Measurements from ENCODE around the gene ATP5PB. TPM values are rescaled to one million over a fixed set of nuclear protein-coding genes. Genes with fewer than 3 reads are reported as not detected.

ATP5PB gene
- total RNA-seq, 1 donor from 2014 or later: 155 TPM

DNA sequence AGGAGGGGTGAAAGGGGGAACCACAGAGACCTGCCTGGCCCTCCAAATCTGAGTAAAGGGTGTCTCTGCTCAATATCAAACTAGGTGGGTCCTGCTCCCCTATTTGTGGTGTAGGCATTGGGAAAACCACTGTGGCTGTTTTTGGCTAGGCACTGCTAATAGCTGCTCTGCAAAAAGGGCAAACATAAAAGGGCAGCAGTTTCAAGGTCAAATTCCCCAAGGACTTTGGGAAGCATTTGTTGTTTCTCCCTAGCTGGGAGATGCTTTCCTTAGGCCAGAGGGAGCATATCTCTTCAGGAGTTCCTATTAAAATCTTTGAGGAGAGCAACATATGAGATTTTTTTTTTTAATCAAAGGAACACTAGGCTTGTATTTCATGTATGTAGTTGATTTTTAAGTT lies 26.9 kb downstream of the ATP5PB start:
- peaks cover 5% of the 10 kb centered on the region for H3K36me3 Mint-ChIP-seq
- no peak for TF ChIP-seq CTCF (IDR thresholded peaks at IDR 0.05; ENCODE audit: unreplicated experiment)
- H3K27ac Mint-ChIP-seq: no peak overlapping the region
- DNase-seq (ENCODE audit: low spot score in 2 of 2, unreplicated experiment in 2 of 2): no peak
- no peaks in the 10 kb centered on the region for H3K9me3 Mint-ChIP-seq
- no peaks in the 10 kb centered on the region for H3K4me1 Mint-ChIP-seq
- no peak overlapping the region for H3K4me3 Mint-ChIP-seq
- no peaks in the 10 kb centered on the region for H3K27me3 Mint-ChIP-seq (ENCODE audit: low read depth)

DNA sequence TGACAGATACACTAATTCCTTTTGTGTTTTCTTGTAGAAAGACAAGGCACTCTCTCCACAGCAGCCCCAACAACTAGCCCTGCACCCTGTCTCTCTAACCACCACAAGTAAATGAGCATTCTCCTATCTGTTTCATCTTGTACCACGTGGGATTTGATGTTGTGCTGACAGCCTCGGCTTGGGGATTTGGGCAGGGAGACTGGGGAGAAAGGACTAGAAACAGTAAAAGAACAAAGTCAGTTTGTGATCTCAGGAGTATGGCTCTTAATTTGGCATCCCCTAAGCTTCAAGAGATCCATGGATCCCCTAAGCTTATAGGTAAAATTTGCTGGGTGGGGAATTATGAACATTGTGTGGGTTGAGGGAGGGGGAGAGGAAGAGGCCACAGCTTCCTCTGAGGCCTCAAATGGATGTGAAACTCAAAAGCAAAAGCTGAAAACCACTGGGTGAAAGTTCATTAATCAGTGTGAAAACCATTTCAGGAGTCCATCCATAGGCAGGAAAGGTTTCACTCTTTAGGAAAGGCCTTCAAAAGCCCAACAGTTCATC lies 27.6 kb downstream of the ATP5PB start:
- no peak for TF ChIP-seq CTCF (IDR thresholded peaks at IDR 0.05; ENCODE audit: unreplicated experiment)
- no peaks in the 10 kb centered on the region for H3K27me3 Mint-ChIP-seq (ENCODE audit: low read depth)
- peaks cover 5% of the 10 kb centered on the region for H3K36me3 Mint-ChIP-seq
- no peak for DNase-seq (ENCODE audit: low spot score in 2 of 2, unreplicated experiment in 2 of 2)
- peaks cover 5% of the 10 kb centered on the region for H3K4me1 Mint-ChIP-seq
- H3K4me3 Mint-ChIP-seq: no peak overlapping the region
- no peak overlapping the region for H3K27ac Mint-ChIP-seq
- H3K9me3 Mint-ChIP-seq: no peaks in the 10 kb centered on the region

DNA sequence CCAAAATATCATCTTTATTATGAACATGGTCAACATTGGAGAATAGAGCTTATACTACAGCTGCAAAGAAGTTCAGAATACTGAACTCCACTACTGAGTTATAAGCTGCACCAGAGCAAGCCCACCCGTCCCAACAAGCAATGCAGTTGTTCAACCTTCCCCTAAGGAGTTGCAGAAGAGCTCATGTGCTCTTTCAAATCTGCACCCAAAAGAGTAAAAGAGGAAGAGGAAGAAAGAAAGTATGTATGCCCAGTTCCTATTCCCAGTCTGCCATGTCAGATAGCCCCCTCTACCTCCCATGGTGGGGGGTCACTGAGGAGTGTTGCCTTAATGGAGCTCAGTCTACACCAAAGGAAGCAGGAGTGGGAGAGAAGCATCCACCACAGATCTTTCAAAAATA lies 31.4 kb downstream of the ATP5PB start:
- H3K9me3 Mint-ChIP-seq: no peaks in the 10 kb centered on the region
- no peak for DNase-seq (ENCODE audit: low spot score in 2 of 2, unreplicated experiment in 2 of 2)
- peaks cover 5% of the 10 kb centered on the region for H3K4me1 Mint-ChIP-seq
- H3K4me3 Mint-ChIP-seq: no peak overlapping the region
- no peak overlapping the region for H3K27ac Mint-ChIP-seq
- no peaks in the 10 kb centered on the region for H3K36me3 Mint-ChIP-seq
- no peak for TF ChIP-seq CTCF (IDR thresholded peaks at IDR 0.05; ENCODE audit: unreplicated experiment)
- H3K27me3 Mint-ChIP-seq (ENCODE audit: low read depth): no peaks in the 10 kb centered on the region

DNA sequence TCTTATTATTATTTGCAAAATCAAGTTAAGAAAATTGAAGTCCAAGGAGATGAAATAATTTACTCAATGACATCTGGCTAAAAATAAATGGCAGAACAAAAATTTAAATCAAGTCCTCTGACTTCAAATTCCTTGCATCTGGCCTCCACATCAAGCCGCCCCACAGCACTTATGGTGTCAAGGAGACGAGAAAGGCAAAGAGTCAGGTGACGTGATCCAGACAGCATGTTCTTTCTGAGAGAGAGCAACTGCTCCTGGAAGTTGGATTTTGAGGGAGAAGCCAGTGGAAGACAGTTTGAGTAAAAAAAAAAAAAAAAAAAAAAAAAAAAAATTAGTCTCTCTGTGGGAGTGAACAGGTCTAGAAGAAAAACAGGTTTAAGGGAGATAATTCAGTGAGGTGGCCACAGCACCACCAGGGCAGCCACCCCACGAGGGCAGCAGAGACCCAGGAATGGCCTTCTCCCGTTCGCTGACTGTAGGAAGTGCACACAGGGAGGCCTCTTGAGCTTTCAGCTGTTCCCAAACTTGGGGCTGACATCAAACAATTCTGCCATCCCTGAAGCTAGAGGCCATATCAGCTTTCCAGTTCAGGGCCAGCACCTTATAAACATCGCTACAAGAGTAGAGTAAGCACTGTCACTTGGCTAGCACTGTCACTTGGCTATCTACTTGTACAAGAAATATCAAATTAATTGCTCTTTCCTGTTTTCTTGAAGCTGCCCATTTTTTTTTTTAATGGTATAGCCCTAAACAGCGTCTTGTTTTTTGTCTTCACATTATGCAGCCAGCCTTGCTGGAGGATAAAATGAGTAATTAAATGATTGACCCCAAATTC lies 32.3 kb downstream of the ATP5PB start:
- peak in 1 of 2 experiments; percentile 61 for DNase-seq (ENCODE audit: low spot score in 2 of 2, unreplicated experiment in 2 of 2)
- Mint-ChIP-seq H3K36me3 (no peaks in the 10 kb centered on the region), H3K9me3 (no peaks in the 10 kb centered on the region), H3K27ac (no peak overlapping the region), H3K27me3 (ENCODE audit: low read depth) (no peaks in the 10 kb centered on the region), H3K4me3 (no peak overlapping the region), H3K4me1 (peaks cover 5% of the 10 kb centered on the region)
- TF ChIP-seq CTCF (IDR thresholded peaks at IDR 0.05; ENCODE audit: unreplicated experiment): peak; percentile 26

- H3K36me3 Mint-ChIP-seq: no peaks in the 10 kb centered on the region
- H3K4me3 Mint-ChIP-seq: no peak overlapping the region
- H3K9me3 Mint-ChIP-seq: no peaks in the 10 kb centered on the region
- H3K27ac Mint-ChIP-seq: no peak overlapping the region
- DNase-seq (ENCODE audit: low spot score in 2 of 2, unreplicated experiment in 2 of 2): no peak
- H3K27me3 Mint-ChIP-seq (ENCODE audit: low read depth): peaks cover under 1% of the 10 kb centered on the region
- H3K4me1 Mint-ChIP-seq: peaks cover 5% of the 10 kb centered on the region
- no peak for TF ChIP-seq CTCF (IDR thresholded peaks at IDR 0.05; ENCODE audit: unreplicated experiment)
These were observed 33.9 kb downstream of the ATP5PB start for GRCh38 chr1:111483166-111483565.
